HG03520 (cell line): ENCODE results near the gene TERC.
A peak's percentile ranks its signal among the peaks of the same experiment; 100 is the strongest.

Source experiments
- ATAC-seq: cut with Tn5 transposase; IDR thresholded peaks from one replicate; pipeline ENCODE4 v1.9.1; 2021; ENCODE audit warnings: mild to moderate bottlenecking, moderate library complexity; ENCODE audit not compliant: unreplicated experiment

Gene TERC

DNA sequence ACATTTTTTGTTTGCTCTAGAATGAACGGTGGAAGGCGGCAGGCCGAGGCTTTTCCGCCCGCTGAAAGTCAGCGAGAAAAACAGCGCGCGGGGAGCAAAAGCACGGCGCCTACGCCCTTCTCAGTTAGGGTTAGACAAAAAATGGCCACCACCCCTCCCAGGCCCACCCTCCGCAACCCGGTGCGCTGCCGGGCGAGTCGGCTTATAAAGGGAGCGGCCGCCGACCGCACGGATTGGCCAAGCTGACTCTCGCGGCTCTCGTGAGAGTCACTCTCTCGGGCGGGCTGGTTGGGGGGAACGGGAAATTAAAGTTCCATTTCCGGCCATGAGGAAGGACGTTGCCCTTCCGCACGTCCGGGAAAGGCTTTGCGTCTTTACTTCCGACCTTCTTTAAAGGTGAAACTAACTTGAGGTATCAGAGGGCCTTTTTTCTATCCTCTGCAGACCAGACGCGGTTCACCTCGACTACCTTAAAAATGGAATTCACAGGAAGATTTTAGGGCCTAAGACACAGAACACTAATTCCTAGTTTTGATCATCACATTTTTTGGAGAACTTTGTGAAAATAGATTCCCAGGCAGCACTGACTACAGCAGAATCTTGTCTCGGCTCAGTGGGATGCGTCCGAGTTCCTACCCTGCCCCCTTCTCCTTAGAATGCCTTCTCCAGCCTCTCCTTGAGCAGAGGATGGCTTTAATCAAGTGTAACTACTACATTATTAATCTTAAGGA lies at the start of gene TERC:
Gene TERC (minus strand): TSS at position 179 of the 731 bp plus-strand sequence.
- peak; percentile 75 for ATAC-seq

- ATAC-seq, result peak; percentile 95
These were observed 49.1 kb upstream of the TERC start for GRCh38 chr3:169813757-169814517.

GRCh38 chr3:169813278-169813677 lies 48.4 kb upstream of the TERC start:
- ATAC-seq, result no peak

GRCh38 chr3:169812332-169813235 lies 47.7 kb upstream of the TERC start, which contains the start of the genes LRRC34 and LRRIQ4:
Gene LRRC34 (minus strand): TSS chr3:169812904. CDS start chr3:169812548, 356 bp downstream.
Gene LRRIQ4 (plus strand): TSS chr3:169812870. CDS start chr3:169821922, 9,052 bp downstream.
- peak; percentile 57 for ATAC-seq

DNA sequence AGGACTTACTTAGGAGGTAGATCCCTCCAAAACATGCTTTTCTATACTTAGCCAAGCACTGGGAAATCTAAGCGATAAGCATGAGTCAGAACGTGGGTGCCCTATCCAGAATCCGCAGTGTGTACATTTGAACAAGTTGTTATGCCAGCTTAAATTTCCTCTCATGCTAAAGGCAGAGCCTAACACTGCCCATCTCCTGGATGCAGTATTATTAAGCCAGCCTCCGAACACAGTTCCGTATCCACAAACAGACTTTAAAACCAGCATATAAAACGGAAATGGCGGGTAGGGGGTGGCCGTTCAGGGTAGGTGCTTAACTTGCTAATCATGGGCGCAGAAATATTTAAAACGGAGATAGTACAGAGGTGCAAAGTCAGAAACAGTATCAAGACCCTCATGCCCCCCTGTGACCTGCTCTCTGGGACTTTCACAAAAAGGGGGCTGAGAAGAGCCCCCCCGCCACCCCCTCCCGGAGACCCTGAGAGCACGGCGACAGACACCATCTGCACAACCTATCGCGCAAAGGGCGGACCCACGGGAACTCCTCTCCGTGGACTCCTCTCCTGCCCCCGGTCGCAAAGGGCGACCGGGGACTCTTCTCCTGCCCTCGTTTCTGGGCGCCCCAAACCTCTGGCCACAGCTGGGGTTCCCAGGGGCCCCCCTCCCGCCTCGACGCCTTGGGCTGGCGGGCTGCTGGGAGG lies 46.9 kb upstream of the TERC start:
- ATAC-seq, result no peak

GRCh38 chr3:169809230-169809795 lies 44.5 kb upstream of the TERC start:
- no peak for ATAC-seq

DNA sequence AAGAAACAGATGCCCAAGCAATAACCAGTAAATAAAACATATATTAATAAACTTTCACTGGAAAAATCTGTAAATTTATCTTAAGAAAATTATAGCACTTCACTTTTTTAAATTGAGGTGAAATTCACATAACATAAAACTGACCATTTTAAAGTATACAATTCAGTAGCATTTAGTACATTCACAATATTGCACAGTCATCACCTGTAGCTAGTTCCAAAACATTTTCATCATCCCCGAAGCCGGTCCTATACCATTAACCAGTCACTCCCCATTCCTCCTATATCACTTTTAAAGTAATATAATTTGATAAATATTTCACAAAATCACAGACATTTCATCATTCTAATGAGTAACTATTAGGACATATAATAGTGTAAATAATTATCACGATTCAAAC lies 39.8 kb upstream of the TERC start:
- no peak for ATAC-seq

DNA sequence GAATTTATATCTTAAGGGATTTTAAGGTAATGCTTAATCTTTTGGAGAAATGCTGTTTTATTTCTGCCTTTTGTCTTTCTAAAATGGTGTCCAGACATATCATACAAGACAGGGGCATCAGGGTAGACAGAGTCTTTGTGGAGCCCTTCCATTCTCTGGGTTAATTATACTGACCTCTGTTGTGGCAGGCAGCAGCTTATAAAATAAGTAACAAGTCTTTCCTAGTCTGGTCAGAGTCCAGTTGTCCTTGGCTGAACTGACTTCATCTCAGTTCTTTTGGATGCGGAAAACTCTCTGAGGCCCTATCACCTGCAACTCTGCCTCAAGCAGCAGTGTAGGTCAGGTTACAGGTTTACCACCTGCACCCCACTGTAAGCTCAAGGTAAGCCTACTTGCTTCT lies 27.5 kb upstream of the TERC start:
- no peak for ATAC-seq

GRCh38 chr3:169790687-169791429 lies 26.0 kb upstream of the TERC start:
- no peak for ATAC-seq

GRCh38 chr3:169790219-169790618 lies 25.4 kb upstream of the TERC start:
- ATAC-seq, result no peak

DNA sequence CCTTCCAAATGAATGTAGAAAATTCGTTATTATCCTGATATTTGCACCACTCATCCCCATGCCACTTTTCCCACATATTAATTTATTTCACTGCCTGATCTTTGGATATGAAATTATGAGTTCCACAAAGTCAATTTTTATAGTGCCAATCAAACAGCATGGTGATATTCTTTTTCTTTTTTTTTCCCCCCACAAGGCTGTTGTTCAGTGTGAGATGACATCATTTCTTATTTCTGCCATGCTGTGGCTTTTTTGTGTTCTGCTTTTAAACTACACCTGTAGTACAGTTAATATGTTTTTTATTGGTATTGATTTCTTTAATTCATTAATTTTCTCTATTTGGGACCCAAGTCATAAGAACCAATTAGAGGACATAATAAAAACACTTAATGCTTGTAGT lies 22.9 kb upstream of the TERC start:
- no peak for ATAC-seq

- ATAC-seq, result no peak
These were observed 22.3 kb upstream of the TERC start for GRCh38 chr3:169787120-169787519.

GRCh38 chr3:169781209-169781855 lies 16.5 kb upstream of the TERC start:
- ATAC-seq, result no peak

GRCh38 chr3:169780742-169781141 lies 15.9 kb upstream of the TERC start:
- no peak for ATAC-seq

GRCh38 chr3:169777822-169778221 lies 13.0 kb upstream of the TERC start:
- ATAC-seq, result no peak

GRCh38 chr3:169774186-169774585 lies 9.3 kb upstream of the TERC start:
- no peak for ATAC-seq

- peak; percentile 76 for ATAC-seq
These were observed 8.3 kb upstream of the TERC start, which contains the start of gene MYNN for GRCh38 chr3:169772897-169773816. Gene MYNN (plus strand): TSS chr3:169773396. CDS start chr3:169774296, 900 bp downstream.
